HCT116 (cell line): ENCODE results near the gene FGF22. TPM values are rescaled to one million over a fixed set of nuclear protein-coding genes. Genes with fewer than 3 reads are reported as not detected.

ENCODE experiments used
- ATAC-seq: fragments of 200-7000 bp; cut with Tn5 transposase; 2 replicates; pipeline ENCODE4 v1.9.1; 2020; ENCODE audit warnings: mild to moderate bottlenecking, moderate library complexity
- BruUV-seq: library from RNA; stranded (reverse); fragments of 400-500 nt; replicated peaks from 2 replicates; lab custom pipeline; 2021; lab: Mats Ljungman, UMichigan
- CTCF ChIA-PET: fragments of 300-600 bp; sonication (Branson Sonifier 250); formaldehyde crosslinking; loops from one replicate; lab custom pipeline; 2021; ENCODE audit warnings: antibody characterized with exemption; lab: Charles Lee
- POLR2A ChIA-PET: fragments of 300-600, 350-600 bp; sonication (Branson Sonifier 250); formaldehyde crosslinking; loops from one replicate; lab custom pipeline; 2021; ENCODE audit warnings: antibody characterized with exemption; lab: Charles Lee
- RAD21 ChIA-PET, 2 experiments: fragments of 300-600 bp; sonication (Branson Sonifier 250); formaldehyde crosslinking; loops; one replicate each; lab custom pipeline; 2023; ENCODE audit warnings: low total read pairs in 2 of 2; ENCODE audit not compliant: uncharacterized antibody in 2 of 2, unreplicated experiment in 2 of 2, low non-redundant PET in 1 of 2; lab: Charles Lee
- DNase-seq: peaks from one replicate; pipeline ENCODE4 v3.0.0-alpha.2; 2010; ENCODE audit warnings: low read depth, low spot score
- H2AFZ ChIP-seq: fragments of 200-600 bp; shearing (Covaris generic), sonication (generic); 2 replicates; pipeline ENCODE4 v1.6.1; 2017; ENCODE audit warnings: low read depth, mixed run types, mixed read lengths, antibody characterized with exemption, low read length; ENCODE audit not compliant: poor library complexity, severe bottlenecking
- H3K27ac ChIP-seq: 2 replicates; pipeline ENCODE4 v1.5.1; 2012; ENCODE audit warnings: low read depth, low read length
- H3K27me3 ChIP-seq: fragments of 200-600 bp; sonication (generic); 2 replicates; pipeline ENCODE4 v1.6.1; 2016; ENCODE audit warnings: mixed run types, low read length, mixed read lengths; ENCODE audit not compliant: insufficient read depth
- H3K36me3 ChIP-seq, 2 experiments: fragments of 200-500 bp in 1 of 2; fragments of 200-600 bp in 1 of 2; sonication (Bioruptor generic) in 1 of 2; sonication (generic) in 1 of 2; 2 replicates each; pipeline versions ENCODE4 v1.5.1 to v1.6.1; 2014 to 2016; ENCODE audit warnings: low read length in 2 of 2, inconsistent platforms in 1 of 2, mixed read lengths in 1 of 2, mixed run types in 1 of 2; ENCODE audit not compliant: insufficient read depth in 2 of 2, control insufficient read depth in 1 of 2
- H3K4me1 ChIP-seq, 2 experiments: fragments of 200-600 bp in 1 of 2; sonication (generic) in 1 of 2; 2 replicates each; pipeline versions ENCODE4 v1.5.1 to v1.6.1; 2012 to 2017; ENCODE audit warnings: low read length in 2 of 2, inconsistent platforms in 1 of 2, mild to moderate bottlenecking in 1 of 2, mixed read lengths in 1 of 2, mixed run types in 1 of 2, moderate library complexity in 1 of 2; ENCODE audit not compliant: insufficient read depth in 2 of 2, control insufficient read depth in 1 of 2
- H3K4me2 ChIP-seq: fragments of 200-600 bp; sonication (generic); 2 replicates; pipeline ENCODE4 v1.6.1; 2017; ENCODE audit warnings: mixed run types, low read length, mixed read lengths
- H3K4me3 ChIP-seq, 2 experiments: fragments of 200-600 bp in 1 of 2; sonication (generic) in 1 of 2; replicated peaks in 1 of 2; 2 replicates each; pipeline ENCODE4 v1.5.1; 2011 to 2016; ENCODE audit warnings: low read length in 2 of 2, control low read depth in 1 of 2, low read depth in 1 of 2, mild to moderate bottlenecking in 1 of 2, mixed read lengths in 1 of 2, mixed run types in 1 of 2
- H3K79me2 ChIP-seq: fragments of 200-600 bp; sonication (generic); 2 replicates; pipeline ENCODE4 v1.6.1; 2017; ENCODE audit warnings: mild to moderate bottlenecking, mixed run types, low read length, moderate library complexity, mixed read lengths; ENCODE audit not compliant: insufficient read depth
- H3K9ac ChIP-seq: fragments of 200-600 bp; sonication (generic); 2 replicates; pipeline ENCODE4 v1.6.1; 2016; ENCODE audit warnings: low read length, mixed read lengths
- H3K9me2 ChIP-seq: fragments of 200-600 bp; sonication (generic), shearing (Covaris generic); 2 replicates; pipeline ENCODE4 v1.6.1; 2017; ENCODE audit warnings: mixed run types, mild to moderate bottlenecking, moderate library complexity; ENCODE audit not compliant: insufficient read depth
- H3K9me3 ChIP-seq, 2 experiments: fragments of 200-500 bp in 1 of 2; fragments of 200-600 bp in 1 of 2; sonication (Bioruptor generic) in 1 of 2; sonication (generic) in 1 of 2; 2 replicates each; pipeline ENCODE4 v1.6.1; 2014 to 2017; ENCODE audit warnings: low read length in 2 of 2, mixed read lengths in 2 of 2, inconsistent platforms in 1 of 2, low read depth in 1 of 2, mild to moderate bottlenecking in 1 of 2, mixed run types in 1 of 2, moderate library complexity in 1 of 2; ENCODE audit not compliant: control insufficient read depth in 1 of 2, insufficient read depth in 1 of 2
- H4K20me1 ChIP-seq: fragments of 200-600 bp; sonication (generic), shearing (Covaris generic); 2 replicates; pipeline ENCODE4 v1.6.1; 2017; ENCODE audit warnings: mixed run types, mild to moderate bottlenecking, moderate library complexity; ENCODE audit not compliant: insufficient read depth
- CBX3 ChIP-seq: IDR thresholded peaks from 2 replicates; pipeline ENCODE4 v1.6.1; 2012; ENCODE audit warnings: low read depth
- JUND ChIP-seq: IDR thresholded peaks from 2 replicates; pipeline ENCODE4 v1.6.1; 2012
- POLR2AphosphoS5 ChIP-seq: IDR thresholded peaks from 2 replicates; pipeline ENCODE4 v1.6.1; 2011; ENCODE audit warnings: mild to moderate bottlenecking, low read depth, low read length, moderate library complexity
- SIN3A ChIP-seq: IDR thresholded peaks from 2 replicates; pipeline ENCODE4 v1.6.1; 2012; ENCODE audit warnings: low read depth
- SRF ChIP-seq: IDR thresholded peaks from 2 replicates; pipeline ENCODE4 v1.6.1; 2012; ENCODE audit warnings: low read depth
- TCF7L2 ChIP-seq: IDR thresholded peaks from 2 replicates; pipeline ENCODE4 v1.7.0; 2011; ENCODE audit warnings: borderline replicate concordance, inconsistent platforms; ENCODE audit not compliant: insufficient read depth, insufficient read length; ENCODE audit errors: extremely low read depth
- ZBTB33 ChIP-seq: IDR thresholded peaks from 2 replicates; pipeline ENCODE4 v1.6.1; 2011; ENCODE audit warnings: mild to moderate bottlenecking, low read length, moderate library complexity; ENCODE audit not compliant: insufficient replicate concordance; ENCODE audit errors: extremely low read depth
- ZFX ChIP-seq: fragments of 450-650 bp; IDR thresholded peaks from 2 replicates; pipeline ENCODE4 v1.6.1; 2017
- ZNF274 ChIP-seq: fragments of 200-500 bp; sonication (Bioruptor generic); IDR thresholded peaks from 2 replicates; pipeline ENCODE4 v1.6.1; 2014; ENCODE audit warnings: mild to moderate bottlenecking, low read depth, low read length, inconsistent platforms
- intact Hi-C: fragments of 100-400 bp; cut with micrococcal nuclease; formaldehyde crosslinking; loops from 2 replicates; pipeline ENCODE4 v1.10.0; 2022
- total RNA-seq: library from RNA; stranded (reverse); gene quantifications from one replicate; pipeline ENCODE4 v1.2.1, GENCODE V29; 2021; ENCODE audit not compliant: unreplicated experiment
- TF ChIP-seq, protein P1 (sequence below): IDR thresholded peaks from 2 replicates; pipeline ENCODE4 v1.6.1; 2012; ENCODE audit warnings: low read depth
- TF ChIP-seq, protein P2 (sequence below): IDR thresholded peaks from 2 replicates; pipeline ENCODE4 v1.6.1; 2012
- TF ChIP-seq, protein P3 (sequence below), 3 experiments: fragments of 200-600 bp in 1 of 3; sonication (generic) in 1 of 3; IDR thresholded peaks in 2 of 3; conservative IDR thresholded peaks in 1 of 3; 2 replicates each; pipeline ENCODE4 v1.5.1; 2012 to 2017; ENCODE audit warnings: low read depth in 2 of 3, low read length in 2 of 3, antibody characterized with exemption in 1 of 3, borderline replicate concordance in 1 of 3, control low read depth in 1 of 3, mild to moderate bottlenecking in 1 of 3, mixed read lengths in 1 of 3, mixed run types in 1 of 3, moderate library complexity in 1 of 3; ENCODE audit not compliant: insufficient read depth in 1 of 3

The FGF22 gene
- total RNA-seq, 1 experiment from 2014 or later: 1.5 TPM

DNA sequence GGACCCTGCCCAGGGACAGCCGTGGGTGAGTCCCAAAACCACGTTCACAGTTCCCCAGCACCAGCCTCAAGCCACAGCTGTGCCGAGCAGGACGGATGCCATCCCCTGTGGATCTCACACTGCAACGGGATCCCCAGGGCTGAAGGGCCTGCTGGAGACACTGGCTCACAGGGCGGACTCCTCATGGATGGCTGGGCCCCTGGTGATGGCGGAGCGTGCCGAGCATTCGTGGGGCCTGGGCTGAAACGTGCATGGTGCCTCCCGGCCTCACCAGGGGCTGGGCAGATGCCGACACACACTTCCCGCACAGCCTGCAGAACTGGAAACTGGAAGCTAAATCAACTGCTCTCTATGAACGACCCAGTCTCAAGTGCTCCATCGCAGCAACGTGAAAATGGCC is 13.7 kb downstream of the FGF22 start:
- no peaks in the 10 kb centered on the region for H3K27me3 ChIP-seq
- intact Hi-C loops: no loop called here
- BruUV-seq: no TSS peak
- H3K79me2 ChIP-seq: peaks cover 85% of the 10 kb centered on the region
- ChIA-PET POLR2A (no interaction called here), CTCF (no interaction called here), RAD21 (no interaction called here)
- peaks cover 11 to 47% of the 10 kb centered on the region in 2 experiments; a peak in 3 of 4 replicates for H3K36me3 ChIP-seq
- H4K20me1 ChIP-seq: no peaks in the 10 kb centered on the region
- no peak for ATAC-seq
- H3K4me1 ChIP-seq: no peaks in the 10 kb centered on the region
- H3K27ac ChIP-seq: no peak overlapping the region
- no peak for DNase-seq
- no peak overlapping the region for H3K4me2 ChIP-seq
- H3K9me3 ChIP-seq: no peaks in the 10 kb centered on the region
- H3K4me3 ChIP-seq: no peak overlapping the region
- no peaks in the 10 kb centered on the region for H3K9me2 ChIP-seq
- no peak for TF ChIP-seq TCF7L2
- TF ChIP-seq SRF: no peak
- no peak for TF ChIP-seq SIN3A
- no peak for TF ChIP-seq ZBTB33
- TF ChIP-seq JUND: no peak
- no peak overlapping the region for H2AFZ ChIP-seq
- H3K9ac ChIP-seq: no peak overlapping the region

DNA sequence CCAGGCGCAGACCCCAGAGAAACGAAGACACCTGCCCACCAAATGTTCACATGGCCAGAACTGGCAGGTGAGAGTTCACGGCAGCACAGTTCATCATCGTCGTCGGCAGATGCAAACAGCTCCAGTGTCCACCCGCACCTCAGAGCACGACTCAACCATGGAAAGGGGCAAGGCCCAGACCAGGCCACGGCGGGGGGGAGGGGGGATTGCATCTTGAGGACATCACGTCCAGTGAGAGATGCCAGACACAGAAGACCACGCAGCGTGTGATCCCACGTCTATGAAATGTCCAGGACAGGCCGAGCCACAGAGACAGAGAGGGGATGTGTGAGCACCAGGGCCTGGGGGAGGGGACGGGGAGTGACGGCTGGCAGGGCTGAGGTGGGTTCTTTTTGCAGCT is 16.0 kb downstream of the FGF22 start:
- CTCF ChIA-PET: no interaction called here
- no peaks in the 10 kb centered on the region for H3K9me2 ChIP-seq
- intact Hi-C loops: no loop called here
- RAD21 ChIA-PET: no interaction called here
- H4K20me1 ChIP-seq: no peaks in the 10 kb centered on the region
- peaks cover 0 to 3% of the 10 kb centered on the region in 2 experiments; a peak in 3 of 4 replicates for H3K4me1 ChIP-seq
- peaks cover 9 to 42% of the 10 kb centered on the region in 2 experiments; a peak in 3 of 4 replicates for H3K36me3 ChIP-seq
- BruUV-seq: no TSS peak
- DNase-seq: no peak
- POLR2A ChIA-PET: no interaction called here
- H3K27ac ChIP-seq: no peak overlapping the region
- peaks cover 100% of the 10 kb centered on the region for H3K79me2 ChIP-seq
- no peaks in the 10 kb centered on the region for H3K27me3 ChIP-seq
- H3K4me2 ChIP-seq: no peak overlapping the region
- no peak overlapping the region for H2AFZ ChIP-seq
- no peak overlapping the region for H3K4me3 ChIP-seq
- no peak for ATAC-seq
- no peaks in the 10 kb centered on the region for H3K9me3 ChIP-seq
- H3K9ac ChIP-seq: no peak overlapping the region
- TF ChIP-seq JUND (no peak), ZNF274 (no peak), POLR2AphosphoS5 (no peak), SRF (no peak), CBX3 (no peak), TCF7L2 (no peak), ZFX (no peak), SIN3A (no peak)
- TF ChIP-seq, protein P1, sequence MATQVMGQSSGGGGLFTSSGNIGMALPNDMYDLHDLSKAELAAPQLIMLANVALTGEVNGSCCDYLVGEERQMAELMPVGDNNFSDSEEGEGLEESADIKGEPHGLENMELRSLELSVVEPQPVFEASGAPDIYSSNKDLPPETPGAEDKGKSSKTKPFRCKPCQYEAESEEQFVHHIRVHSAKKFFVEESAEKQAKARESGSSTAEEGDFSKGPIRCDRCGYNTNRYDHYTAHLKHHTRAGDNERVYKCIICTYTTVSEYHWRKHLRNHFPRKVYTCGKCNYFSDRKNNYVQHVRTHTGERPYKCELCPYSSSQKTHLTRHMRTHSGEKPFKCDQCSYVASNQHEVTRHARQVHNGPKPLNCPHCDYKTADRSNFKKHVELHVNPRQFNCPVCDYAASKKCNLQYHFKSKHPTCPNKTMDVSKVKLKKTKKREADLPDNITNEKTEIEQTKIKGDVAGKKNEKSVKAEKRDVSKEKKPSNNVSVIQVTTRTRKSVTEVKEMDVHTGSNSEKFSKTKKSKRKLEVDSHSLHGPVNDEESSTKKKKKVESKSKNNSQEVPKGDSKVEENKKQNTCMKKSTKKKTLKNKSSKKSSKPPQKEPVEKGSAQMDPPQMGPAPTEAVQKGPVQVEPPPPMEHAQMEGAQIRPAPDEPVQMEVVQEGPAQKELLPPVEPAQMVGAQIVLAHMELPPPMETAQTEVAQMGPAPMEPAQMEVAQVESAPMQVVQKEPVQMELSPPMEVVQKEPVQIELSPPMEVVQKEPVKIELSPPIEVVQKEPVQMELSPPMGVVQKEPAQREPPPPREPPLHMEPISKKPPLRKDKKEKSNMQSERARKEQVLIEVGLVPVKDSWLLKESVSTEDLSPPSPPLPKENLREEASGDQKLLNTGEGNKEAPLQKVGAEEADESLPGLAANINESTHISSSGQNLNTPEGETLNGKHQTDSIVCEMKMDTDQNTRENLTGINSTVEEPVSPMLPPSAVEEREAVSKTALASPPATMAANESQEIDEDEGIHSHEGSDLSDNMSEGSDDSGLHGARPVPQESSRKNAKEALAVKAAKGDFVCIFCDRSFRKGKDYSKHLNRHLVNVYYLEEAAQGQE: no peak
- TF ChIP-seq, protein P2, sequence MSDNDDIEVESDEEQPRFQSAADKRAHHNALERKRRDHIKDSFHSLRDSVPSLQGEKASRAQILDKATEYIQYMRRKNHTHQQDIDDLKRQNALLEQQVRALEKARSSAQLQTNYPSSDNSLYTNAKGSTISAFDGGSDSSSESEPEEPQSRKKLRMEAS: no peak
- TF ChIP-seq, protein P3, sequence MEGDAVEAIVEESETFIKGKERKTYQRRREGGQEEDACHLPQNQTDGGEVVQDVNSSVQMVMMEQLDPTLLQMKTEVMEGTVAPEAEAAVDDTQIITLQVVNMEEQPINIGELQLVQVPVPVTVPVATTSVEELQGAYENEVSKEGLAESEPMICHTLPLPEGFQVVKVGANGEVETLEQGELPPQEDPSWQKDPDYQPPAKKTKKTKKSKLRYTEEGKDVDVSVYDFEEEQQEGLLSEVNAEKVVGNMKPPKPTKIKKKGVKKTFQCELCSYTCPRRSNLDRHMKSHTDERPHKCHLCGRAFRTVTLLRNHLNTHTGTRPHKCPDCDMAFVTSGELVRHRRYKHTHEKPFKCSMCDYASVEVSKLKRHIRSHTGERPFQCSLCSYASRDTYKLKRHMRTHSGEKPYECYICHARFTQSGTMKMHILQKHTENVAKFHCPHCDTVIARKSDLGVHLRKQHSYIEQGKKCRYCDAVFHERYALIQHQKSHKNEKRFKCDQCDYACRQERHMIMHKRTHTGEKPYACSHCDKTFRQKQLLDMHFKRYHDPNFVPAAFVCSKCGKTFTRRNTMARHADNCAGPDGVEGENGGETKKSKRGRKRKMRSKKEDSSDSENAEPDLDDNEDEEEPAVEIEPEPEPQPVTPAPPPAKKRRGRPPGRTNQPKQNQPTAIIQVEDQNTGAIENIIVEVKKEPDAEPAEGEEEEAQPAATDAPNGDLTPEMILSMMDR (IDR thresholded peaks at IDR 0.05 in 2 of 3, conservative IDR thresholded peaks at IDR 0.05 in 1 of 3; ENCODE audit: borderline replicate concordance in 1 of 3, insufficient read depth in 1 of 3, low read depth in 2 of 3, low read length in 2 of 3): no peak
